ENCODE data around the gene TOGARAM1.

The TOGARAM1 gene

GRCh38 chr14:44952391-44953110, 9.4 kb upstream of the TOGARAM1 start:
- H3K4me3 ChIP-seq (ENCODE audit: control insufficient read depth, low read depth, low read length) = no peak overlapping the region
- TF ChIP-seq CTCF (IDR thresholded peaks at IDR 0.05; ENCODE audit: control insufficient read depth, insufficient read depth, low read depth, low read length, missing control alignments) = no peak
- no peak for DNase-seq (ENCODE audit: low read depth)

DNA sequence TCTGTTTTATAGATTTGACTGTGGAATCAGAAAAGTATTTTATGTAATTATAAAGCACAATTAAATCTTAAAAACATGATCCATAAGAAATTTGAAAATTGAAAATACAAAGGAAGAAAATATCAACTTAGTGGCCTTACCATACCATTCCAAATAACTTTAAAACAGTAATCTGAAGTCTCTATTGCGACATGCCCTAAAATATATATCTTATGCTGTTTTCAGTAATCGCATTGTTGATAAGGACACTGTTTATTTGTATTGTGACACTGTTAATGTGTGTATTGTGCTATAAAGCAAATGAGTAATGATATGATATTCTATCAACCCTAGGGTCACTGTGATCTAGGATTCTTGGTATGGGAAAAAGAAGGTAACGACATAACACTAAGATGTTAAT, 7.2 kb upstream of the TOGARAM1 start:
- TF ChIP-seq CTCF (IDR thresholded peaks at IDR 0.05; ENCODE audit: control insufficient read depth, insufficient read depth, low read depth, low read length, missing control alignments) = no peak
- DNase-seq (ENCODE audit: low read depth) = no peak
- H3K4me3 ChIP-seq (ENCODE audit: control insufficient read depth, low read depth, low read length) = no peak overlapping the region

GRCh38 chr14:44955528-44955927, 6.5 kb upstream of the TOGARAM1 start:
- DNase-seq (ENCODE audit: low read depth) = no peak
- no peak for TF ChIP-seq CTCF (IDR thresholded peaks at IDR 0.05; ENCODE audit: control insufficient read depth, insufficient read depth, low read depth, low read length, missing control alignments)
- H3K4me3 ChIP-seq (ENCODE audit: control insufficient read depth, low read depth, low read length) = no peak overlapping the region

DNA sequence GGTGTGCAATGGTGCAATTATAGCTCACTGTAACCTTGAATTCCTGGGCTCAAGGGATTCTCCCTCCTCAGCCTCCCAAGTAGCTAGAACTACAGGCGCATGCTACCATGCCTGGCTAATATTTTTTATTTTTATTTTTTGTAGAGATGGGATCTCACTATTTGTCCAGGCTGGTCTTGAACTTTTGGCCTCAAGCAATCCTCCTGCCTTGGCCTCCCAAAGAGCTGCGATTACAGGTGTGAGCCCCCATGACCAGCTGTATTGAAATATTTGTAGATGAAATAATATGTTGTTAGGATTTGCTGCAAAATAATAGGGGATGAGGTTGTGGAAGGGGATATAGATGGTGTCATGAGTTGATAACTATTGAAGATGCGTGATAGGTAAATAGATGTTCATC, 5.1 kb upstream of the TOGARAM1 start:
- H3K4me3 ChIP-seq (ENCODE audit: control insufficient read depth, low read depth, low read length) = no peak overlapping the region
- no peak for TF ChIP-seq CTCF (IDR thresholded peaks at IDR 0.05; ENCODE audit: control insufficient read depth, insufficient read depth, low read depth, low read length, missing control alignments)

GRCh38 chr14:44959538-44959937, 2.5 kb upstream of the TOGARAM1 start:
- no peak overlapping the region for H3K4me3 ChIP-seq (ENCODE audit: control insufficient read depth, low read depth, low read length)
- TF ChIP-seq CTCF (IDR thresholded peaks at IDR 0.05; ENCODE audit: control insufficient read depth, insufficient read depth, low read depth, low read length, missing control alignments) = no peak
- DNase-seq (ENCODE audit: low read depth) = no peak

More for the DNA sequence above, 5.1 kb upstream of the TOGARAM1 start:
- DNase-seq (ENCODE audit: low read depth) = no peak

DNA sequence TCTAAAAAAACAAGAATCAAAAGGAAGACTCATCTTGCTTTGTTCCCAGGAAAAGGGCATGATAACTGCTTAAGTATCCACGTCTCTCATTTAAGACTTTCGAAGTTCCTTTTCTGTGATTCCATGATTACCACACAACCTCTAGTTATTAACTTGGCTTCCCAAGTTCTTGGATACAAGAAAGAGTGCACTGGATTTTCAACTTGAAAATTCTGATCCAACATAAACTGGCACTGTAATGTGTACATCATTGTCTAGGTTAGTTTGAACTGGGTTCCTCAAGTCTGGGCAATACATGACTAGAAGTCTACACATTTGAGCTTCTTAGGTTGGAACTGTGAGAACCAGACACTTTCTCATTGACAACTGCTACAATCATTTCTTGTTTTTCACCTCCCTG, 1.8 kb upstream of the TOGARAM1 start:
- no peak for DNase-seq (ENCODE audit: low read depth)
- no peak for TF ChIP-seq CTCF (IDR thresholded peaks at IDR 0.05; ENCODE audit: control insufficient read depth, insufficient read depth, low read depth, low read length, missing control alignments)
- peak overlapping the region; percentile 83 for H3K4me3 ChIP-seq (ENCODE audit: control insufficient read depth, low read depth, low read length)
